Dendritic cell treated with granulocyte-macrophage colony-stimulating factor and Interleukin-4, amounts not matched to agents 40 ng/mL and 50 ng/mL, for 4 days (primary cell): ENCODE results near the gene UGT3A2.

ENCODE experiments used
- H3K27ac Mint-ChIP-seq: one replicate; pipeline ENCODE4 v1.8.0; 2022; ENCODE audit warnings: mild to moderate bottlenecking, mixed read lengths
- H3K27me3 Mint-ChIP-seq: one replicate; pipeline ENCODE4 v1.8.0; 2022; ENCODE audit warnings: mild to moderate bottlenecking, mixed read lengths
- H3K36me3 Mint-ChIP-seq: one replicate; pipeline ENCODE4 v1.8.0; 2022; ENCODE audit warnings: low read depth, mixed read lengths
- H3K4me1 Mint-ChIP-seq: one replicate; pipeline ENCODE4 v1.8.0; 2022; ENCODE audit warnings: low read depth, mixed read lengths
- H3K4me3 Mint-ChIP-seq: one replicate; pipeline ENCODE4 v1.8.0; 2022; ENCODE audit warnings: mild to moderate bottlenecking, moderate library complexity, mixed read lengths
- H3K9me3 Mint-ChIP-seq: one replicate; pipeline ENCODE4 v1.8.0; 2022; ENCODE audit warnings: mixed read lengths
- intact Hi-C: fragments of 100-400 bp; cut with micrococcal nuclease; formaldehyde crosslinking; loops from one replicate; pipeline ENCODE4 v1.15.0; 2022

Gene UGT3A2

GRCh38 chr5:36066540-36067210 lies at the start of gene UGT3A2:
Gene UGT3A2 (minus strand): TSS chr5:36066882. CDS start chr5:36066789, 93 bp downstream.
- peaks cover 23% of the 10 kb centered on the region for H3K27me3 Mint-ChIP-seq

GRCh38 chr5:36111238-36111637 lies 44.6 kb upstream of the UGT3A2 start:
- intact Hi-C loops, result no loop called here
- no peak overlapping the region for H3K27ac Mint-ChIP-seq
- H3K4me3 Mint-ChIP-seq, result no peak overlapping the region
- peaks cover 64% of the 10 kb centered on the region for H3K36me3 Mint-ChIP-seq
- no peaks in the 10 kb centered on the region for H3K27me3 Mint-ChIP-seq
- no peaks in the 10 kb centered on the region for H3K9me3 Mint-ChIP-seq
- no peaks in the 10 kb centered on the region for H3K4me1 Mint-ChIP-seq

More at GRCh38 chr5:36066540-36067210, at the start of gene UGT3A2:
- no peak within 1 kb of the TSS for H3K4me3 Mint-ChIP-seq
- no peaks in the 10 kb centered on the region for H3K9me3 Mint-ChIP-seq
- H3K4me1 Mint-ChIP-seq, result peaks cover 13% of the 10 kb centered on the region
- intact Hi-C loops, result no loop called here
- H3K36me3 Mint-ChIP-seq, result no peaks in the 10 kb centered on the region
- no peak within 1 kb of the TSS for H3K27ac Mint-ChIP-seq

GRCh38 chr5:36108758-36109460 lies 42.2 kb upstream of the UGT3A2 start:
- Mint-ChIP-seq H3K9me3 (no peaks in the 10 kb centered on the region), H3K4me1 (no peaks in the 10 kb centered on the region), H3K27me3 (no peaks in the 10 kb centered on the region), H3K4me3 (no peak overlapping the region), H3K27ac (no peak overlapping the region), H3K36me3 (peaks cover 67% of the 10 kb centered on the region)
- intact Hi-C loops, result no loop called here

- Mint-ChIP-seq H3K27me3 (no peaks in the 10 kb centered on the region), H3K27ac (no peak overlapping the region), H3K4me1 (no peaks in the 10 kb centered on the region), H3K9me3 (no peaks in the 10 kb centered on the region), H3K36me3 (peaks cover 58% of the 10 kb centered on the region), H3K4me3 (no peak overlapping the region)
- intact Hi-C loops, result no loop called here
Measured at GRCh38 chr5:36105819-36106218, 39.1 kb upstream of the UGT3A2 start.

GRCh38 chr5:36099748-36100147 lies 33.1 kb upstream of the UGT3A2 start:
- H3K27me3 Mint-ChIP-seq, result no peaks in the 10 kb centered on the region

GRCh38 chr5:36096486-36096885 lies 29.8 kb upstream of the UGT3A2 start:
- H3K36me3 Mint-ChIP-seq, result peaks cover 9% of the 10 kb centered on the region
- no peaks in the 10 kb centered on the region for H3K27me3 Mint-ChIP-seq
- no peak overlapping the region for H3K4me3 Mint-ChIP-seq
- H3K27ac Mint-ChIP-seq, result no peak overlapping the region
- no peaks in the 10 kb centered on the region for H3K4me1 Mint-ChIP-seq
- intact Hi-C loops, result loop anchor here (10.0 kb wide), 1 partner anchor 132 kb away; no protein-coding TSS in a partner anchor
- no peaks in the 10 kb centered on the region for H3K9me3 Mint-ChIP-seq

More at GRCh38 chr5:36099748-36100147, 33.1 kb upstream of the UGT3A2 start:
- intact Hi-C loops, result loop anchor here (10.0 kb wide), 1 partner anchor 135 kb away; no protein-coding TSS in a partner anchor
- H3K27ac Mint-ChIP-seq, result no peak overlapping the region
- peaks cover 21% of the 10 kb centered on the region for H3K36me3 Mint-ChIP-seq
- H3K4me1 Mint-ChIP-seq, result no peaks in the 10 kb centered on the region
- no peaks in the 10 kb centered on the region for H3K9me3 Mint-ChIP-seq
- H3K4me3 Mint-ChIP-seq, result no peak overlapping the region

- Mint-ChIP-seq H3K36me3 (no peaks in the 10 kb centered on the region), H3K4me3 (no peak overlapping the region), H3K9me3 (peaks cover 12% of the 10 kb centered on the region), H3K27ac (no peak overlapping the region), H3K4me1 (no peaks in the 10 kb centered on the region), H3K27me3 (no peaks in the 10 kb centered on the region)
- intact Hi-C loops, result loop anchor here (10.0 kb wide), 1 partner anchor 125 kb away; no protein-coding TSS in a partner anchor
Measured at GRCh38 chr5:36089989-36090388, 23.3 kb upstream of the UGT3A2 start.

- H3K4me3 Mint-ChIP-seq, result no peak overlapping the region
- peaks cover 3% of the 10 kb centered on the region for H3K9me3 Mint-ChIP-seq
- no peaks in the 10 kb centered on the region for H3K4me1 Mint-ChIP-seq
- no peak overlapping the region for H3K27ac Mint-ChIP-seq
- intact Hi-C loops, result no loop called here
- H3K36me3 Mint-ChIP-seq, result no peaks in the 10 kb centered on the region
- H3K27me3 Mint-ChIP-seq, result peaks cover 2% of the 10 kb centered on the region
Measured at GRCh38 chr5:36079200-36079781, 12.6 kb upstream of the UGT3A2 start.

GRCh38 chr5:36078430-36078829 lies 11.7 kb upstream of the UGT3A2 start:
- Mint-ChIP-seq H3K27ac (no peak overlapping the region), H3K9me3 (no peaks in the 10 kb centered on the region), H3K4me3 (no peak overlapping the region), H3K4me1 (no peaks in the 10 kb centered on the region), H3K27me3 (peaks cover 2% of the 10 kb centered on the region), H3K36me3 (no peaks in the 10 kb centered on the region)
- intact Hi-C loops, result no loop called here

- Mint-ChIP-seq H3K27me3 (peaks cover 2% of the 10 kb centered on the region), H3K27ac (no peak overlapping the region), H3K4me3 (no peak overlapping the region), H3K9me3 (no peaks in the 10 kb centered on the region), H3K4me1 (no peaks in the 10 kb centered on the region), H3K36me3 (no peaks in the 10 kb centered on the region)
- intact Hi-C loops, result no loop called here
Measured at GRCh38 chr5:36073595-36074216, 7.0 kb upstream of the UGT3A2 start.

- Mint-ChIP-seq H3K4me1 (peaks cover 12% of the 10 kb centered on the region), H3K27me3 (peaks cover 19% of the 10 kb centered on the region), H3K9me3 (no peaks in the 10 kb centered on the region), H3K36me3 (no peaks in the 10 kb centered on the region), H3K27ac (no peak overlapping the region), H3K4me3 (peak overlapping the region; percentile 13)
- intact Hi-C loops, result no loop called here
Measured at GRCh38 chr5:36070687-36071571, 4.2 kb upstream of the UGT3A2 start.

- Mint-ChIP-seq H3K36me3 (no peaks in the 10 kb centered on the region), H3K27ac (no peak overlapping the region), H3K4me3 (no peak overlapping the region), H3K9me3 (no peaks in the 10 kb centered on the region), H3K27me3 (peaks cover 23% of the 10 kb centered on the region), H3K4me1 (peaks cover 13% of the 10 kb centered on the region)
- intact Hi-C loops, result no loop called here
Measured at GRCh38 chr5:36068751-36069281, 2.1 kb upstream of the UGT3A2 start.

- intact Hi-C loops, result no loop called here
- no peaks in the 10 kb centered on the region for H3K9me3 Mint-ChIP-seq
- no peak overlapping the region for H3K27ac Mint-ChIP-seq
- no peak overlapping the region for H3K4me3 Mint-ChIP-seq
- H3K27me3 Mint-ChIP-seq, result peaks cover 23% of the 10 kb centered on the region
- H3K4me1 Mint-ChIP-seq, result peaks cover 13% of the 10 kb centered on the region
- no peaks in the 10 kb centered on the region for H3K36me3 Mint-ChIP-seq
Measured at GRCh38 chr5:36066001-36066539, 612 bp downstream of the UGT3A2 start.
